C4-2B (cell line): ENCODE results near the gene FGFR1OP2.

ENCODE experiments used
- H3K27ac ChIP-seq: fragments of 450-650 bp; 2 replicates; pipeline ENCODE4 v1.5.1; 2017
- CTCF ChIP-seq: fragments of 450-650 bp; conservative IDR thresholded peaks from 2 replicates; pipeline ENCODE4 v1.5.1; 2017; ENCODE audit warnings: mild to moderate bottlenecking
- ZFX ChIP-seq: fragments of 450-650 bp; IDR thresholded peaks from 2 replicates; pipeline ENCODE4 v1.6.1; 2017

The FGFR1OP2 gene

DNA sequence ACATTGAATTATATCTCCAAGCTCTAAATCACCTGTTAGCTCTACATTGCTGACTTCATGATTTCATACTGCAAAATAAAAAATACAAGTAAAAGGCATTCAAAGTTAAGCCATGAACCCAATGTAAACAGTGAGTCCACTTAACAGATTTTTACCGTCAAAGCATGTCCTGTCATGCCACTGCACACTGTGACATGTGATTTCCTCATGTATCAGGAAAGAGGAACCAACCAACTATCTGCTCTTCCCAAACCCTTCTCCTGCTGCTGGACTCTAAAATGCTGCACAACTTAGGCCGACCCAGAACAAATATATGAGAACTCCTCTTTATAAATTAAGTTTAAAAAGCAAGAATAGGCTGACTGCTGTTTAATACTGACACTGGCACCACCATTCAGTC lies 38.4 kb downstream of the FGFR1OP2 start:
- no peak overlapping the region for H3K27ac ChIP-seq
- TF ChIP-seq ZFX: no peak
- TF ChIP-seq CTCF: no peak

GRCh38 chr12:26978801-26979200 lies 40.5 kb downstream of the FGFR1OP2 start:
- TF ChIP-seq CTCF (no peak), ZFX (no peak)
- H3K27ac ChIP-seq: no peak overlapping the region

GRCh38 chr12:26979733-26980132 lies 41.5 kb downstream of the FGFR1OP2 start:
- no peak overlapping the region for H3K27ac ChIP-seq
- TF ChIP-seq CTCF: no peak
- TF ChIP-seq ZFX: no peak

DNA sequence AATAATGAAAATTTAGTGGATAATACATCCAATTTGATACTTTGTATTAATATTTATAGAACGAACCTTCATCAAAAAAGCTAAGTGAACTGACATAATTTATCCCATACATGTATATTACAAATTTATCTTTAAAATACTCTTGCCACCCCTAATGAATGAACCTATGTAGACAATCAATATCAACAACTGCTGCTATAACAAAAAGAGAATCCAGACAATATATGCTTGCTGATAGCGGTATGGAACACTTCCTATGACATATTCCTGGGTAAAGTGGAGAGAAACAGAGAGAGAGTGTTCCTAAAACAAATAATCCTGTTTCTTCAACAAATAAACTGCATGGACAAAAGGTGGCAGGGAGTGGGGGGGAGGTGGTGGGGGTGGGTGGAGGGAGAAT lies 44.6 kb downstream of the FGFR1OP2 start:
- no peak for TF ChIP-seq ZFX
- no peak for TF ChIP-seq CTCF
- no peak overlapping the region for H3K27ac ChIP-seq

DNA sequence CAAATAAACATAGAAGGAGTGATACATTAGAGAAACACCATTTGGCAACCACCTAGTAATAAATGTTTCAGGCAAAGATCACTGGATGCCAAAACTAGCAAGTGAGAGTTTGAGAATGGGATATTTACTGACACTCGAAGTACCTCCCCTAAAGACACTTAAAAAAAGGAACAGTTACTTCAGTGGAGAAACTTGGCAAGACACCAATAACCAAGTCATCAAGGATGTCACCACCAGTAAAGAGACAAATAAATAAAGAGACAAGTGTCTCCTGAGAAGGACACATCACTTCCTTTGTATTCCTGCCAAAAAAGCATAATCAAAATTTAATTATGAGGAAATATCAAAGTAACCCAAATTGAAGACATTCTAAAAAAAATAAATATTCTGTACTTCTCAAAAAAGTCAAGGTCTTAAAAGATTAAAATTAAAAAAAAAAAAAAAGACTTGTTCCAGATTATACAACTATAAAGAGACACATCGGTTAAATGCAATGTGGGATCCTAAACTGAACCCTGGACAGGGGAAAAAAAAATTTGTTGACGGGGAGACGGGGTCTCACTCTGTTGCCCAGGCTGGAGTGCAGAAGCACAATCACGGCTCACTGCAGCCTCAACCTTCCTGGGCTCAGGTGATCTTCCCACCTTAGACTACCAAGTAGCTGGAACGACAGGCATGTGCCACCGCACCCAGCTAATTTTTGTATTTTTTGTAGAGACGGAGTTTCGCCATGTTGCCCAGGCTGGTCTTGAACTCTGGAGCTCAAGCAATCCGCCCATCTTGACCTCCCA lies 49.6 kb downstream of the FGFR1OP2 start:
- H3K27ac ChIP-seq: no peak overlapping the region
- TF ChIP-seq ZFX (no peak), CTCF (no peak)

- TF ChIP-seq ZFX: no peak
- no peak for TF ChIP-seq CTCF
- no peak overlapping the region for H3K27ac ChIP-seq
Measured at GRCh38 chr12:26988703-26989102, 50.4 kb downstream of the FGFR1OP2 start.

GRCh38 chr12:26989873-26990272 lies 51.6 kb downstream of the FGFR1OP2 start:
- TF ChIP-seq CTCF (no peak), ZFX (no peak)
- no peak overlapping the region for H3K27ac ChIP-seq
